ENCODE results near the gene ABCC1. TPM values are rescaled to one million over a fixed set of nuclear protein-coding genes. Genes with fewer than 3 reads are reported as not detected.

Gene ABCC1
- total RNA-seq, 4 donors from 2014 or later = 12.1 to 39.2 (median 18.6) TPM

DNA sequence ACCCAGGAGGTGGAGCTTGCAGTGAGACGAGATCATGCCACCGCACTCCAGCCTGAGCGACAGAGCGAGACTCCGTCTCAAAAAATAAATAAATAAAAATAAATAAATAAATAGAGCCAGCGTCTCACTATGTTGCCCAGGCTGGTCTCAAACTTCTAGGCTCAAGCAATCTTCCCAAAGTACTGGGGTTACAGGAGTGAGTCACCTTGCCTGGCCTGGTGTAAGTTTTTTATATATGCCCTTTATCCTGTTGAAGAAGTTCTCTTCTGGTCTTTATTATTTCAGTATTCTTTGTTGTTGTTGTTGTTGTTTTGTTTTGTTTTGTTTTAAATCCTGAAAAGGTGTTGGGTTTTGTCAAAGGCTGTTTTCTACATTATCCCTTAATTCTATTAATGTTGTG is 30.1 kb upstream of the ABCC1 start:
- no peak for TF ChIP-seq POLR2A (IDR thresholded peaks at IDR 0.05)
- TF ChIP-seq, protein P1, sequence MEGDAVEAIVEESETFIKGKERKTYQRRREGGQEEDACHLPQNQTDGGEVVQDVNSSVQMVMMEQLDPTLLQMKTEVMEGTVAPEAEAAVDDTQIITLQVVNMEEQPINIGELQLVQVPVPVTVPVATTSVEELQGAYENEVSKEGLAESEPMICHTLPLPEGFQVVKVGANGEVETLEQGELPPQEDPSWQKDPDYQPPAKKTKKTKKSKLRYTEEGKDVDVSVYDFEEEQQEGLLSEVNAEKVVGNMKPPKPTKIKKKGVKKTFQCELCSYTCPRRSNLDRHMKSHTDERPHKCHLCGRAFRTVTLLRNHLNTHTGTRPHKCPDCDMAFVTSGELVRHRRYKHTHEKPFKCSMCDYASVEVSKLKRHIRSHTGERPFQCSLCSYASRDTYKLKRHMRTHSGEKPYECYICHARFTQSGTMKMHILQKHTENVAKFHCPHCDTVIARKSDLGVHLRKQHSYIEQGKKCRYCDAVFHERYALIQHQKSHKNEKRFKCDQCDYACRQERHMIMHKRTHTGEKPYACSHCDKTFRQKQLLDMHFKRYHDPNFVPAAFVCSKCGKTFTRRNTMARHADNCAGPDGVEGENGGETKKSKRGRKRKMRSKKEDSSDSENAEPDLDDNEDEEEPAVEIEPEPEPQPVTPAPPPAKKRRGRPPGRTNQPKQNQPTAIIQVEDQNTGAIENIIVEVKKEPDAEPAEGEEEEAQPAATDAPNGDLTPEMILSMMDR (IDR thresholded peaks at IDR 0.05) = no peak
- intact Hi-C loops (cut with DNase I; ENCODE audit: low total_unique reads) = no loop called here
- Histone ChIP-seq H3K4me3 (no peak overlapping the region), H3K27me3 (no peaks in the 10 kb centered on the region), H3K36me3 (no peaks in the 10 kb centered on the region), H3K4me1 (no peaks in the 10 kb centered on the region), H3K27ac (no peak overlapping the region), H3K9me3 (no peaks in the 10 kb centered on the region)
- no peak for DNase-seq

DNA sequence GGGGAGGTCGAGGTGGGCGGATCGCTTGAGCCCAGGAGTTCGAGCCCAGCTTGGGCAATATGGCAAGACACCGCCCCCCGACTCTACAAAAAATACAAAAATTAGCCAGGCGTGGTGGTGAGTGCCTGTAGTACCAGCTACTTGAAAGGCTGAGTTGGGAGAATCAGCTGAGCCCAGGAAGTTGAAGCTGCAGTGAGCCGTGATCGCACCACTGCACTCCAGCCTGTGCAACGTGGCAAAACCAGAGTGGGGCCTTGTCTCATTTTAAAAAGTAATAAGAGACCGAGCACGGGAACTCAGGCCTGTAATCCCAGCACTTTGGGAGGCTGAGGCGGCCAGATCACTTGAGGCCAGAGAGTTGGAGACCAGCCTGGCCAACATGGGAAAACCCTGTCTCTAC is 24.4 kb upstream of the ABCC1 start:
- H3K27me3 ChIP-seq = no peaks in the 10 kb centered on the region
- H3K4me1 ChIP-seq = no peaks in the 10 kb centered on the region
- intact Hi-C loops (cut with DNase I; ENCODE audit: low total_unique reads) = no loop called here
- no peaks in the 10 kb centered on the region for H3K9me3 ChIP-seq
- TF ChIP-seq POLR2A (IDR thresholded peaks at IDR 0.05) = no peak
- TF ChIP-seq, protein P1 (IDR thresholded peaks at IDR 0.05) = no peak
- no peak overlapping the region for H3K27ac ChIP-seq
- no peak for DNase-seq
- H3K4me3 ChIP-seq = no peak overlapping the region
- H3K36me3 ChIP-seq = no peaks in the 10 kb centered on the region

DNA sequence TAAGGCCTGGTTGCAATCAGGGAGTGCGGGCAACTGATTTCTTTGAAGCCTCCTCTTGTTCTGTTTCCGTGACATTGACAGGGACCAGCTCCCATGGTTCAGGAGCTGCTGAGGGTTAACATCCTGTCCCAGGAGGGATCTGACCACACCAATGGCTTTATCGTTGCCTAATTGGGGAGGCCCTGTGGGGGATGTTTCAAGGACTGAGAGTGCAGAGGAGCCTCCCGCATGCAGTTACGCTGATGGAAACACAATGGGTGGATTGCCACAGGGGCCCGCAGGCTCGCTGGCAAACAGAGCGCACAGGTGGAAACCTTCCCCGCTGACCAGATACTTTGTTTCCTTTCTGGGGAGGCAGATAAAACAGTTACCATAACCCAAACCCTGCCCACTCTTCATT is 23.8 kb upstream of the ABCC1 start:
- no peak for DNase-seq
- H3K27ac ChIP-seq = no peak overlapping the region
- TF ChIP-seq, protein P1 (IDR thresholded peaks at IDR 0.05) = no peak
- TF ChIP-seq POLR2A (IDR thresholded peaks at IDR 0.05) = no peak
- H3K4me3 ChIP-seq = no peak overlapping the region
- no peaks in the 10 kb centered on the region for H3K9me3 ChIP-seq
- intact Hi-C loops (cut with DNase I; ENCODE audit: low total_unique reads) = no loop called here
- H3K4me1 ChIP-seq = no peaks in the 10 kb centered on the region
- no peaks in the 10 kb centered on the region for H3K36me3 ChIP-seq
- H3K27me3 ChIP-seq = no peaks in the 10 kb centered on the region

DNA sequence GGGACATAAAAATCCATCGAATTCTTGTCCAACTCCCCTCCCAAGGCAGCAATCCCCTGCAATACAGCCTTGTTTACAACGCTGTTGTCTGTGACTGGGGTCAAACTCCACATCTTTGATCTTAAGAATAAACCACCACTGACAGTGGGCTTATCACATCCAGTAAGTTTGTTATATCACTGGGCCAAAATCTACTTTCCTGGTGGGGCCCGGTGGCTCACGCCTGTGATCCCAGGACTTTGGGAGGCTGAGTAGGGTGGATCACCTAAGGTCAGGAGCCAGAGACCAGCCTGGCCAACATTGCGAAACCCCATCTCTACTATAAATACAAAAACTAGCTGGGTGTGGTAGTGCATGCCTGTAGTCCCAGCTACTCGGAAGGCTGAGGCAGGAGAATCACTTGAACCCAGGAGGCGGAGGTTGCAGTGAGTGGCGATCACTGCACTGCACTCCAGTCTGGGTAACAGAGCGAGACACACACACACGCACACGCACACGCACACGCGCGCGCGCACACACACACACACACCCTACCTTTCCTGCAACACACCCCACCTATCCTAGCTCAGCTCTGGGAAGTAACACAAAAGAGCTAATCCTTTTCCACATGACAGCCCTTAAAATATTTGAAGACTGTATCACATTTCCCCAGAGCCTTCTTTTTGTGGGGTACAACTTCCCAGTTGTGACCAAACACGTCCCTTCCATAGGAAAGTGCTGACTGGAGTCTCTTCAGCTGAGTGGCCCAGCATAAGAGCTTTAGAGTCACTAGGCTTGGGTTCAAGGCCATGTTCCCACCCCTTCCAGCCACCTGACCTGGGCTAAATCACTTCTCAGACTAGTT is 20.9 kb upstream of the ABCC1 start:
- H3K9me3 ChIP-seq = no peaks in the 10 kb centered on the region
- no peaks in the 10 kb centered on the region for H3K4me1 ChIP-seq
- no peak overlapping the region for H3K4me3 ChIP-seq
- no peaks in the 10 kb centered on the region for H3K27me3 ChIP-seq
- no peaks in the 10 kb centered on the region for H3K36me3 ChIP-seq
- TF ChIP-seq POLR2A (IDR thresholded peaks at IDR 0.05) = no peak
- TF ChIP-seq, protein P1 (IDR thresholded peaks at IDR 0.05) = no peak
- no peak overlapping the region for H3K27ac ChIP-seq
- intact Hi-C loops (cut with DNase I; ENCODE audit: low total_unique reads) = no loop called here
- no peak for DNase-seq

DNA sequence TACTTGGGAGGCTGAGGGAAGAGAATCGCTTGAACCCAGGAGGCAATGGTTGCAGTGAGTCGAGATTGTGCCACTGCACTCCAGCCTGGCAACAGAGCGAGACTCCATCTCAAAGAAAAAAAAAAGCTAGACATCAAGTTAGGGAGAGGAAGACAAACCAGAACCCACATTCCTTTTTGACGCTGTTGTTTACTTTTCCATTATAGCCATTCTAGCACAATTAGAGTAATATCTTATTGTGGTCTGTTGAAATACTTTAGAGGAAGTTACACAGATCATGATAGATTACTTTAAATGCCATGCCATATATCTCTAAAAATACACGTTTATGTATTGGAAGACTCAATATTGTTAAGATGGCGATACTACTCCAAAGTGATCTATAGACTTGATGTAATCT is 16.5 kb upstream of the ABCC1 start:
- H3K27ac ChIP-seq = no peak overlapping the region
- intact Hi-C loops (cut with DNase I; ENCODE audit: low total_unique reads) = no loop called here
- H3K4me3 ChIP-seq = no peak overlapping the region
- H3K9me3 ChIP-seq = no peaks in the 10 kb centered on the region
- no peaks in the 10 kb centered on the region for H3K27me3 ChIP-seq
- no peak for DNase-seq
- no peaks in the 10 kb centered on the region for H3K36me3 ChIP-seq
- no peak for TF ChIP-seq POLR2A (IDR thresholded peaks at IDR 0.05)
- TF ChIP-seq, protein P1 (IDR thresholded peaks at IDR 0.05) = no peak
- no peaks in the 10 kb centered on the region for H3K4me1 ChIP-seq
